AG04450 (cell line): ENCODE results near the gene SPATA31A5. TPM values are rescaled to one million over a fixed set of nuclear protein-coding genes. Genes with fewer than 3 reads are reported as not detected.
"Not testable (repeated sequence)": the region's sequence is repeated elsewhere in the genome, so short reads cannot be mapped to it uniquely, and the experiment has no call there.

Experiments
- CTCF ChIA-PET: fragments of 300-600, 350-600 bp; formaldehyde crosslinking; extraction: SDS; loops from one replicate; lab custom pipeline; 2022; ENCODE audit warnings: antibody characterized with exemption, inconsistent platforms; lab: Charles Lee
- POLR2A ChIA-PET: fragments of 350-600 bp; formaldehyde crosslinking; extraction: SDS; loops from one replicate; lab custom pipeline; 2021; ENCODE audit warnings: antibody characterized with exemption, inconsistent platforms; lab: Yijun Ruan, JAX
- DNase-seq: peaks from one replicate; pipeline ENCODE4 v3.0.0-alpha.2; 2011; ENCODE audit warnings: low read depth, low spot score
- H3K27ac ChIP-seq: one replicate; pipeline ENCODE4 v1.5.1; 2012; ENCODE audit warnings: low read depth, low read length, control low read depth
- H3K27me3 ChIP-seq: one replicate; pipeline ENCODE4 v1.6.0; 2012; ENCODE audit warnings: low read length; ENCODE audit not compliant: control insufficient read depth, insufficient read depth
- H3K4me3 ChIP-seq: 2 replicates; pipeline ENCODE4 v1.5.1; 2011; ENCODE audit warnings: mild to moderate bottlenecking, low read depth, low read length, control low read depth
- H3K9me3 ChIP-seq: 2 replicates; pipeline ENCODE4 v1.5.1; 2012; ENCODE audit warnings: low read length; ENCODE audit not compliant: control insufficient read depth, insufficient read depth
- polyA minus RNA-seq: library from RNA; depleted of rRNA, polyadenylated mRNA; stranded (reverse); fragments of >200 nt; gene quantifications from 2 replicates; pipeline ENCODE4 v1.2.3, GENCODE V29; 2011; rRNA and poly(A)+ RNA removed
- polyA plus RNA-seq: library from polyadenylated mRNA; depleted of rRNA; stranded (reverse); fragments of >200 nt; gene quantifications from 2 replicates; pipeline ENCODE4 v1.2.3, GENCODE V29; 2011; rRNA removed
- small RNA-seq: library from RNA; depleted of rRNA; stranded (forward); fragments of <200 nt; gene quantifications from one replicate; pipeline ENCODE3, GENCODE V24; 2012; ENCODE audit warnings: low read depth; ENCODE audit not compliant: insufficient read length

SPATA31A5 gene
- polyA plus RNA-seq (not detected in 2 replicates), polyA minus RNA-seq (not detected in 2 replicates)

DNA sequence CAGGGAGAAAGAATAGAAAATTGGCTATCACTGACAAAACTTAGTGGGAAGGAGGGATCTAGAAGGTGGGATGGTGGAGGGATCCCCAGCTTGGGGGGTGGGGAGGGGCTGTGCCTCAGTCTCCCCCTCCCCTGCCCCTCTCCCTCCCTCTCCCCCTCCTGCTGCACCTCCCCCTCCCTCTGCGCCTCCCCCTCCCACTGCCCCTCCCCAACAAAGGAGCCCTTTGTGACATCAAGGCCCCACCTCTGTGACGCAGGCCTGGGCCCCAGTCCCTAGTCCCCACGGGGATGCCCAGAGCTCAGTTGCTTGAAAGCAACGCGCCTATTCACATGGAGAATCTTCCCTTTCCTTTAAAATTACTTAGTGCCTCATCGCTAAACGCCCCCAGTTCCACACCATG lies at the start of gene SPATA31A5:
SPATA31A5 (plus strand) TSS at position 301 of the 400 bp plus-strand sequence; CDS start at position 330, 29 bp downstream.
- H3K9me3 ChIP-seq, POLR2A ChIA-PET, H3K27ac ChIP-seq, DNase-seq, H3K27me3 ChIP-seq, CTCF ChIA-PET, H3K4me3 ChIP-seq: not testable (repeated sequence)

DNA sequence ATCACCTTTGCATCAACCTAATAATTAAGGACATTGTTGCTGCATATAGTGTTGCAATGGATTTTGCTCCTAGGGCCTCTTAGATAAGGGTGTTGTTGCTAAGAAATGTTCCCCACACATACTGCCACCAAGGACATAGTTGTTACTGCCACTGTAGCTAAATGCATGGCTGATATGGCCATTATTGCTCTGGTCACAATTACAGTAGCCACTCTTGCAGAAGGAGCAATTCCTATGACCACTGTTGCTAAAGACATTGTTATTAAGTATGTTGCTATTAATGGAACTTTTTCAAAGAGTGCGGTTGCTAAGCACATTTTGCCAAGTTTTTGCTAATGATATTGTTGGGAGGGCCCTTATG lies 48.8 kb downstream of the SPATA31A5 start:
- H3K4me3 ChIP-seq, POLR2A ChIA-PET, H3K27ac ChIP-seq, CTCF ChIA-PET, H3K27me3 ChIP-seq, H3K9me3 ChIP-seq, DNase-seq: not testable (repeated sequence)

DNA sequence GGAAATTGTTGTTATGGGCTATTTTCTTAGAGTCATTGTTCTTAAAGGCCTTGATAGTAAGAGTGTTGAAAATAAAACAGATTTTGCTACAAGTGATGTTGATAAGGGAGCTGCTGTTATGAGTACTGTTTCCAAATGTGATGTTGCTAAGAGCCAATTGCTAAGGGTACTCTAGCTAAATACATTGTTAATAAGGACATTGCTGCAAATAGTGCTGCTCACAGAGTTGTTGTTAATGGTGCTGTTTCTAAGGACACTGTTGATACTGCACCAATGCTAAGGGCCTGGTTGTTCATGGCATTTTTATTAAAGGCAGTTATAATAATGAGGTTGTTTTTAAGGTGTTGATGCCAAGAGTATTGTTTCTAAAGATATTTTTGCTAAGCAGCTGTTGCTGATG lies 52.2 kb downstream of the SPATA31A5 start:
- H3K4me3 ChIP-seq, H3K27me3 ChIP-seq, POLR2A ChIA-PET, DNase-seq, H3K9me3 ChIP-seq, CTCF ChIA-PET, H3K27ac ChIP-seq: not testable (repeated sequence)

Small RNA genes within 50 kb of the gene (small RNA-seq; reads per million reads assigned to genes)
- gene AL590491.3 = not detected
